ENCODE data around the gene TRPC3.

DNA sequence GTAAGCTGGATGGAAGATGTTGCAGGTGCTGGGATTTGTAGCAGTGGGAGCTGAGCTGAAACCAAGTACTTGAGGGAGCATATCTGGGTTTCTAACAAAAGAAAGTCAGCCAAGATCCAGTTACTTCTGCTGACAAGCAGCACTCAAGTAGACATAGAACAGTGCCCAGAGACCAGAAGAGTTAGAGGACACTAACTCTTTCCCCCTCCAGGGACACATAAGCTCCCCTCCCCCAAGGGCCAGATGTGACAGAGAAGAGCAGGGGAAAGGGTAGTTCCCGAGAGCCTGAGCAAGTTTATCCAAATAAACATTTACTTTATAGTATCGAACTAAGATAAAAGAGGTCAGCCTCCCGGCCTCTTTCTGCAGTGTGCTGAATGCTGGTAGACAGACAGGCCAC, 12.2 kb downstream of the TRPC3 start:
- TF ChIP-seq, protein P1, sequence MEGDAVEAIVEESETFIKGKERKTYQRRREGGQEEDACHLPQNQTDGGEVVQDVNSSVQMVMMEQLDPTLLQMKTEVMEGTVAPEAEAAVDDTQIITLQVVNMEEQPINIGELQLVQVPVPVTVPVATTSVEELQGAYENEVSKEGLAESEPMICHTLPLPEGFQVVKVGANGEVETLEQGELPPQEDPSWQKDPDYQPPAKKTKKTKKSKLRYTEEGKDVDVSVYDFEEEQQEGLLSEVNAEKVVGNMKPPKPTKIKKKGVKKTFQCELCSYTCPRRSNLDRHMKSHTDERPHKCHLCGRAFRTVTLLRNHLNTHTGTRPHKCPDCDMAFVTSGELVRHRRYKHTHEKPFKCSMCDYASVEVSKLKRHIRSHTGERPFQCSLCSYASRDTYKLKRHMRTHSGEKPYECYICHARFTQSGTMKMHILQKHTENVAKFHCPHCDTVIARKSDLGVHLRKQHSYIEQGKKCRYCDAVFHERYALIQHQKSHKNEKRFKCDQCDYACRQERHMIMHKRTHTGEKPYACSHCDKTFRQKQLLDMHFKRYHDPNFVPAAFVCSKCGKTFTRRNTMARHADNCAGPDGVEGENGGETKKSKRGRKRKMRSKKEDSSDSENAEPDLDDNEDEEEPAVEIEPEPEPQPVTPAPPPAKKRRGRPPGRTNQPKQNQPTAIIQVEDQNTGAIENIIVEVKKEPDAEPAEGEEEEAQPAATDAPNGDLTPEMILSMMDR (IDR thresholded peaks at IDR 0.05 in 2 of 3, conservative IDR thresholded peaks at IDR 0.05 in 1 of 3; ENCODE audit: borderline replicate concordance in 1 of 3, insufficient read depth in 1 of 3, low read depth in 2 of 3, low read length in 2 of 3) = no peak
- TF ChIP-seq POLR2AphosphoS5 (IDR thresholded peaks at IDR 0.05; ENCODE audit: low read depth, low read length) (no peak), POLR2A (IDR thresholded peaks at IDR 0.05; ENCODE audit: borderline replicate concordance, extremely low read depth, insufficient read depth, insufficient read length) (no peak), EZH2 (IDR thresholded peaks at IDR 0.05) (no peak)
- TF ChIP-seq, protein P2, sequence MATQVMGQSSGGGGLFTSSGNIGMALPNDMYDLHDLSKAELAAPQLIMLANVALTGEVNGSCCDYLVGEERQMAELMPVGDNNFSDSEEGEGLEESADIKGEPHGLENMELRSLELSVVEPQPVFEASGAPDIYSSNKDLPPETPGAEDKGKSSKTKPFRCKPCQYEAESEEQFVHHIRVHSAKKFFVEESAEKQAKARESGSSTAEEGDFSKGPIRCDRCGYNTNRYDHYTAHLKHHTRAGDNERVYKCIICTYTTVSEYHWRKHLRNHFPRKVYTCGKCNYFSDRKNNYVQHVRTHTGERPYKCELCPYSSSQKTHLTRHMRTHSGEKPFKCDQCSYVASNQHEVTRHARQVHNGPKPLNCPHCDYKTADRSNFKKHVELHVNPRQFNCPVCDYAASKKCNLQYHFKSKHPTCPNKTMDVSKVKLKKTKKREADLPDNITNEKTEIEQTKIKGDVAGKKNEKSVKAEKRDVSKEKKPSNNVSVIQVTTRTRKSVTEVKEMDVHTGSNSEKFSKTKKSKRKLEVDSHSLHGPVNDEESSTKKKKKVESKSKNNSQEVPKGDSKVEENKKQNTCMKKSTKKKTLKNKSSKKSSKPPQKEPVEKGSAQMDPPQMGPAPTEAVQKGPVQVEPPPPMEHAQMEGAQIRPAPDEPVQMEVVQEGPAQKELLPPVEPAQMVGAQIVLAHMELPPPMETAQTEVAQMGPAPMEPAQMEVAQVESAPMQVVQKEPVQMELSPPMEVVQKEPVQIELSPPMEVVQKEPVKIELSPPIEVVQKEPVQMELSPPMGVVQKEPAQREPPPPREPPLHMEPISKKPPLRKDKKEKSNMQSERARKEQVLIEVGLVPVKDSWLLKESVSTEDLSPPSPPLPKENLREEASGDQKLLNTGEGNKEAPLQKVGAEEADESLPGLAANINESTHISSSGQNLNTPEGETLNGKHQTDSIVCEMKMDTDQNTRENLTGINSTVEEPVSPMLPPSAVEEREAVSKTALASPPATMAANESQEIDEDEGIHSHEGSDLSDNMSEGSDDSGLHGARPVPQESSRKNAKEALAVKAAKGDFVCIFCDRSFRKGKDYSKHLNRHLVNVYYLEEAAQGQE (IDR thresholded peaks at IDR 0.05; ENCODE audit: low read depth) = no peak
- TF ChIP-seq, protein P3, sequence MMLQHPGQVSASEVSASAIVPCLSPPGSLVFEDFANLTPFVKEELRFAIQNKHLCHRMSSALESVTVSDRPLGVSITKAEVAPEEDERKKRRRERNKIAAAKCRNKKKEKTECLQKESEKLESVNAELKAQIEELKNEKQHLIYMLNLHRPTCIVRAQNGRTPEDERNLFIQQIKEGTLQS (IDR thresholded peaks at IDR 0.05) = no peak

Measured in HCT116 (cell line).